K562 treated with DMSO at 1 percent for 4 hours (cell line): ENCODE measurements around the gene CETN1. TPM values are rescaled to one million over a fixed set of nuclear protein-coding genes. Genes with fewer than 3 reads are reported as not detected.

ENCODE experiments used
- total RNA-seq: library from RNA; unstranded; fragments of 300-600 nt; gene quantifications from 2 replicates; pipeline ENCODE4 v1.2.3, GENCODE V29; 2022; ENCODE audit not compliant: insufficient read depth

Gene CETN1
- total RNA-seq: not detected in 2 replicates

DNA sequence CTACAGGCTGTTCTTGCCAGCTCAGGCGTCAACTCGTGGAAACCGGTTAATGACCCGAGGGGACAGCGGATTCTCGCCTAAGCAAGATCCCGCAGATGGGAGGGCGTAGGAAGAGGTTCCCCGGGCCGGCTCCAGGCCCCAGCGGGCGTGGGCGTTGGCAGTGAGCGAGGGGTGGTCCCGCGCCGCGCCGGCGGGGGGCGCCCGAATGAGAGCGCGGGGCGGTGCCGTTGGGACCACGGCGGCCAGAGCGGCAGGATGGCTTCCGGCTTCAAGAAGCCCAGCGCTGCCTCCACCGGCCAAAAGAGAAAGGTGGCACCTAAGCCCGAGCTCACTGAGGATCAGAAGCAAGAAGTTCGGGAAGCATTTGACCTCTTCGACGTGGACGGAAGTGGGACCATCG lies at the start of gene CETN1:
CETN1 (plus strand) TSS at position 227 of the 400 bp plus-strand sequence; CDS start at position 256, 29 bp downstream.

Other genes with a start within 250 kb of the CETN1 start
- gene COLEC12, start 79.7 kb upstream of the CETN1 start, total RNA-seq: not detected in 2 replicates
- not detected in 2 replicates for gene CLUL1, start 16.6 kb downstream of the CETN1 start, total RNA-seq
- 205 and 236 TPM in 2 replicates for gene TYMS, start 77.3 kb downstream of the CETN1 start, total RNA-seq
- 28.4 and 29.3 TPM in 2 replicates for gene ENOSF1, start 132.2 kb downstream of the CETN1 start, total RNA-seq
- gene YES1, start 231.9 kb downstream of the CETN1 start, total RNA-seq: 21.2 and 23.8 TPM in 2 replicates